Activated naive CD4-positive, alpha-beta T cell treated with anti-CD3 and anti-CD28 coated beads for 36 hours (primary cell): ENCODE data around the gene ABI3BP. TPM values are rescaled to one million over a fixed set of nuclear protein-coding genes. Genes with fewer than 3 reads are reported as not detected.

Experiments used
- CTCF ChIA-PET: fragments of 350-600 bp; sonication (Branson Sonifier 250); formaldehyde crosslinking; loops from one replicate; lab custom pipeline; 2021; ENCODE audit warnings: antibody characterized with exemption; lab: Charles Lee
- DNase-seq: peaks from one replicate; pipeline ENCODE4 v3.0.0-alpha.2; 2020
- H3K27ac Mint-ChIP-seq: one replicate; pipeline ENCODE4 v1.8.0; 2021; ENCODE audit warnings: mild to moderate bottlenecking, mixed read lengths
- H3K27me3 Mint-ChIP-seq: one replicate; pipeline ENCODE4 v1.8.0; 2021; ENCODE audit warnings: low read depth, mixed read lengths
- H3K36me3 Mint-ChIP-seq: one replicate; pipeline ENCODE4 v1.8.0; 2021; ENCODE audit warnings: low read depth, mixed read lengths
- H3K4me1 Mint-ChIP-seq: one replicate; pipeline ENCODE4 v1.8.0; 2021; ENCODE audit warnings: low read depth, mixed read lengths
- H3K4me3 Mint-ChIP-seq: one replicate; pipeline ENCODE4 v1.8.0; 2021; ENCODE audit warnings: mild to moderate bottlenecking, moderate library complexity, mixed read lengths
- H3K9me3 Mint-ChIP-seq: one replicate; pipeline ENCODE4 v1.8.0; 2021; ENCODE audit warnings: mixed read lengths
- intact Hi-C: fragments of 100-400 bp; cut with micrococcal nuclease; formaldehyde crosslinking; loops from one replicate; pipeline ENCODE4 v1.15.1; 2023
- total RNA-seq, 2 experiments: library from RNA; stranded (reverse); gene quantifications; one replicate each; pipeline ENCODE4 v1.2.3, GENCODE V29; 2021

Gene ABI3BP
- total RNA-seq, 2 experiments from 2014 or later, result not detected

- Mint-ChIP-seq H3K27me3 (peaks cover 21% of the 10 kb centered on the region), H3K4me1 (no peaks in the 10 kb centered on the region), H3K27ac (no peak overlapping the region), H3K36me3 (no peaks in the 10 kb centered on the region), H3K9me3 (no peaks in the 10 kb centered on the region), H3K4me3 (no peak overlapping the region)
- no peak for DNase-seq
- intact Hi-C loops, result loop anchor here (2.0 to 10.0 kb wide), 3 partner anchors 301 to 744 kb away; no protein-coding TSS in a partner anchor
- CTCF ChIA-PET, result no interaction called here
Measured at GRCh38 chr3:100893590-100893989, 99.6 kb downstream of the ABI3BP start.

GRCh38 chr3:100893108-100893507 lies 100.1 kb downstream of the ABI3BP start:
- Mint-ChIP-seq H3K4me3 (no peak overlapping the region), H3K27me3 (peaks cover 16% of the 10 kb centered on the region), H3K36me3 (no peaks in the 10 kb centered on the region), H3K4me1 (no peaks in the 10 kb centered on the region), H3K27ac (no peak overlapping the region), H3K9me3 (no peaks in the 10 kb centered on the region)
- no peak for DNase-seq
- intact Hi-C loops, result loop anchor here (2.0 to 10.0 kb wide), 3 partner anchors 302 to 744 kb away; no protein-coding TSS in a partner anchor
- CTCF ChIA-PET, result no interaction called here

GRCh38 chr3:100891827-100892226 lies 101.4 kb downstream of the ABI3BP start:
- no peak overlapping the region for H3K27ac Mint-ChIP-seq
- H3K27me3 Mint-ChIP-seq, result peaks cover 16% of the 10 kb centered on the region
- no peak overlapping the region for H3K4me3 Mint-ChIP-seq
- CTCF ChIA-PET, result no interaction called here
- DNase-seq, result no peak
- intact Hi-C loops, result loop anchor here (2.0 to 10.0 kb wide), 3 partner anchors 303 to 745 kb away; no protein-coding TSS in a partner anchor
- H3K9me3 Mint-ChIP-seq, result no peaks in the 10 kb centered on the region
- H3K4me1 Mint-ChIP-seq, result no peaks in the 10 kb centered on the region
- no peaks in the 10 kb centered on the region for H3K36me3 Mint-ChIP-seq

GRCh38 chr3:100891033-100891432 lies 102.2 kb downstream of the ABI3BP start:
- no peak for DNase-seq
- intact Hi-C loops, result loop anchor here (5.0 to 10.0 kb wide), 2 partner anchors 304 to 746 kb away; no protein-coding TSS in a partner anchor
- H3K36me3 Mint-ChIP-seq, result no peaks in the 10 kb centered on the region
- H3K4me3 Mint-ChIP-seq, result no peak overlapping the region
- H3K4me1 Mint-ChIP-seq, result no peaks in the 10 kb centered on the region
- CTCF ChIA-PET, result no interaction called here
- no peaks in the 10 kb centered on the region for H3K9me3 Mint-ChIP-seq
- H3K27ac Mint-ChIP-seq, result no peak overlapping the region
- H3K27me3 Mint-ChIP-seq, result peaks cover 14% of the 10 kb centered on the region

- Mint-ChIP-seq H3K36me3 (no peaks in the 10 kb centered on the region), H3K9me3 (no peaks in the 10 kb centered on the region), H3K4me3 (no peak overlapping the region), H3K27me3 (peaks cover 10% of the 10 kb centered on the region), H3K4me1 (no peaks in the 10 kb centered on the region), H3K27ac (no peak overlapping the region)
- no peak for DNase-seq
- intact Hi-C loops, result no loop called here
- CTCF ChIA-PET, result no interaction called here
Measured at GRCh38 chr3:100888881-100889280, 104.3 kb downstream of the ABI3BP start.

- H3K4me1 Mint-ChIP-seq, result no peaks in the 10 kb centered on the region
- H3K27me3 Mint-ChIP-seq, result peaks cover 7% of the 10 kb centered on the region
- H3K36me3 Mint-ChIP-seq, result no peaks in the 10 kb centered on the region
- no peak overlapping the region for H3K4me3 Mint-ChIP-seq
- DNase-seq, result no peak
- H3K9me3 Mint-ChIP-seq, result no peaks in the 10 kb centered on the region
- intact Hi-C loops, result no loop called here
- CTCF ChIA-PET, result no interaction called here
- no peak overlapping the region for H3K27ac Mint-ChIP-seq
Measured at GRCh38 chr3:100882571-100882984, 110.6 kb downstream of the ABI3BP start.

GRCh38 chr3:100880845-100881244 lies 112.4 kb downstream of the ABI3BP start:
- Mint-ChIP-seq H3K4me3 (no peak overlapping the region), H3K36me3 (no peaks in the 10 kb centered on the region), H3K9me3 (no peaks in the 10 kb centered on the region), H3K27ac (no peak overlapping the region), H3K4me1 (no peaks in the 10 kb centered on the region), H3K27me3 (peaks cover 10% of the 10 kb centered on the region)
- no peak for DNase-seq
- CTCF ChIA-PET, result no interaction called here
- intact Hi-C loops, result no loop called here

GRCh38 chr3:100880072-100880471 lies 113.1 kb downstream of the ABI3BP start:
- H3K27me3 Mint-ChIP-seq, result peaks cover 10% of the 10 kb centered on the region
- H3K4me3 Mint-ChIP-seq, result no peak overlapping the region
- H3K27ac Mint-ChIP-seq, result no peak overlapping the region
- intact Hi-C loops, result no loop called here
- H3K9me3 Mint-ChIP-seq, result no peaks in the 10 kb centered on the region
- no peak for DNase-seq
- H3K36me3 Mint-ChIP-seq, result no peaks in the 10 kb centered on the region
- CTCF ChIA-PET, result no interaction called here
- no peaks in the 10 kb centered on the region for H3K4me1 Mint-ChIP-seq

GRCh38 chr3:100879195-100879810 lies 113.9 kb downstream of the ABI3BP start:
- no peaks in the 10 kb centered on the region for H3K9me3 Mint-ChIP-seq
- peaks cover 12% of the 10 kb centered on the region for H3K27me3 Mint-ChIP-seq

GRCh38 chr3:100877286-100877685 lies 115.9 kb downstream of the ABI3BP start:
- DNase-seq, result no peak
- Mint-ChIP-seq H3K27me3 (peaks cover 9% of the 10 kb centered on the region), H3K9me3 (no peaks in the 10 kb centered on the region), H3K4me3 (no peak overlapping the region), H3K36me3 (no peaks in the 10 kb centered on the region), H3K27ac (no peak overlapping the region), H3K4me1 (no peaks in the 10 kb centered on the region)
- CTCF ChIA-PET, result interaction anchor here (1.0 kb wide), 1 partner anchor 18 kb away, joined by 3 read pairs; no protein-coding TSS in a partner anchor
- intact Hi-C loops, result no loop called here

More at GRCh38 chr3:100879195-100879810, 113.9 kb downstream of the ABI3BP start:
- Mint-ChIP-seq H3K27ac (no peak overlapping the region), H3K4me3 (no peak overlapping the region), H3K36me3 (no peaks in the 10 kb centered on the region), H3K4me1 (no peaks in the 10 kb centered on the region)
- CTCF ChIA-PET, result no interaction called here
- intact Hi-C loops, result no loop called here
- no peak for DNase-seq

GRCh38 chr3:100875239-100875638 lies 118.0 kb downstream of the ABI3BP start:
- H3K27ac Mint-ChIP-seq, result no peak overlapping the region
- H3K9me3 Mint-ChIP-seq, result no peaks in the 10 kb centered on the region
- H3K4me1 Mint-ChIP-seq, result no peaks in the 10 kb centered on the region
- no peak overlapping the region for H3K4me3 Mint-ChIP-seq
- CTCF ChIA-PET, result interaction anchor here (0.5 to 0.6 kb wide), 2 partner anchors 166 to 283 kb away, joined by 3 read pairs; partner anchors contain the start of gene TFG
- H3K27me3 Mint-ChIP-seq, result peaks cover 12% of the 10 kb centered on the region
- DNase-seq, result no peak
- intact Hi-C loops, result no loop called here
- H3K36me3 Mint-ChIP-seq, result no peaks in the 10 kb centered on the region

GRCh38 chr3:100873611-100874010 lies 119.6 kb downstream of the ABI3BP start:
- no peak overlapping the region for H3K4me3 Mint-ChIP-seq
- H3K27me3 Mint-ChIP-seq, result peaks cover 18% of the 10 kb centered on the region
- no peaks in the 10 kb centered on the region for H3K9me3 Mint-ChIP-seq
- no peak for DNase-seq
- no peaks in the 10 kb centered on the region for H3K4me1 Mint-ChIP-seq
- no peak overlapping the region for H3K27ac Mint-ChIP-seq
- intact Hi-C loops, result no loop called here
- no peaks in the 10 kb centered on the region for H3K36me3 Mint-ChIP-seq
- CTCF ChIA-PET, result no interaction called here

- no peak for DNase-seq
- intact Hi-C loops, result no loop called here
- no peak overlapping the region for H3K4me3 Mint-ChIP-seq
- H3K4me1 Mint-ChIP-seq, result no peaks in the 10 kb centered on the region
- CTCF ChIA-PET, result no interaction called here
- no peaks in the 10 kb centered on the region for H3K9me3 Mint-ChIP-seq
- no peak overlapping the region for H3K27ac Mint-ChIP-seq
- no peaks in the 10 kb centered on the region for H3K36me3 Mint-ChIP-seq
- H3K27me3 Mint-ChIP-seq, result peaks cover 26% of the 10 kb centered on the region
Measured at GRCh38 chr3:100871306-100871705, 121.9 kb downstream of the ABI3BP start.
